Measurements from ENCODE around the gene MAP7.

- TF ChIP-seq GATA3 (IDR thresholded peaks at IDR 0.05; ENCODE audit: low read depth, low read length), result no peak
- TF ChIP-seq GATA2 (IDR thresholded peaks at IDR 0.05; ENCODE audit: low read depth, low read length), result no peak
These were observed 233.1 kb downstream of the MAP7 start for GRCh38 chr6:136317021-136317694.
